OCI-LY7 (cell line): ENCODE data around the gene PLAAT2. TPM values are rescaled to one million over a fixed set of nuclear protein-coding genes. Genes with fewer than 3 reads are reported as not detected.

ENCODE experiments used
- BruUV-seq: library from RNA; stranded (reverse); fragments of 400-500 nt; replicated peaks from 2 replicates; lab custom pipeline; 2021; lab: Mats Ljungman, UMichigan
- CTCF ChIA-PET: fragments of 300-600 bp; sonication (Branson Sonifier 250); formaldehyde crosslinking; loops from one replicate; lab custom pipeline; 2022; ENCODE audit warnings: antibody characterized with exemption; ENCODE audit not compliant: unreplicated experiment; lab: Charles Lee
- POLR2A ChIA-PET: fragments of 300-600 bp; sonication (Branson Sonifier 250); formaldehyde crosslinking; loops from one replicate; lab custom pipeline; 2022; ENCODE audit warnings: antibody characterized with exemption; lab: Charles Lee
- DNase-seq: peaks from one replicate; pipeline ENCODE4 v3.0.0-alpha.2; 2015; ENCODE audit warnings: low spot score
- H2AFZ ChIP-seq: fragments of 200-600 bp; sonication (generic), shearing (Covaris generic); 2 replicates; pipeline ENCODE4 v1.6.1; 2014; ENCODE audit warnings: mild to moderate bottlenecking, antibody characterized with exemption, low read length, moderate library complexity
- H3K27ac ChIP-seq: fragments of 200-600 bp; sonication (generic); 2 replicates; pipeline ENCODE4 v1.5.1; 2014; ENCODE audit warnings: mixed run types, low read depth, mild to moderate bottlenecking, moderate library complexity, low read length, inconsistent platforms; ENCODE audit not compliant: poor library complexity, severe bottlenecking
- H3K36me3 ChIP-seq: fragments of 200-600 bp; sonication (generic); 2 replicates; pipeline ENCODE4 v1.6.1; 2014; ENCODE audit warnings: mild to moderate bottlenecking, antibody characterized with exemption, low read length, moderate library complexity, mixed read lengths; ENCODE audit not compliant: insufficient read depth
- H3K4me1 ChIP-seq: fragments of 200-600 bp; sonication (generic); 2 replicates; pipeline ENCODE4 v1.5.1; 2014; ENCODE audit warnings: mild to moderate bottlenecking, low read length; ENCODE audit not compliant: insufficient read depth, poor library complexity, severe bottlenecking
- H3K4me2 ChIP-seq: fragments of 200-600 bp; sonication (generic); 2 replicates; pipeline ENCODE4 v1.6.1; 2014; ENCODE audit warnings: mild to moderate bottlenecking, low read length
- H3K4me3 ChIP-seq: fragments of 200-600 bp; sonication (generic); 2 replicates; pipeline ENCODE4 v1.5.1; 2014; ENCODE audit warnings: mild to moderate bottlenecking, low read depth, low read length; ENCODE audit not compliant: poor library complexity, severe bottlenecking
- H3K79me2 ChIP-seq: fragments of 200-600 bp; sonication (generic); 2 replicates; pipeline ENCODE4 v1.6.1; 2016; ENCODE audit warnings: low read depth, mild to moderate bottlenecking, low read length, moderate library complexity, mixed read lengths; ENCODE audit not compliant: insufficient read depth
- H3K9me2 ChIP-seq: fragments of 200-600 bp; sonication (generic); 2 replicates; pipeline ENCODE4 v1.6.1; 2016; ENCODE audit warnings: mild to moderate bottlenecking, low read length, mixed read lengths; ENCODE audit not compliant: insufficient read depth
- H3K9me3 ChIP-seq: fragments of 200-600 bp; sonication (generic); 2 replicates; pipeline ENCODE4 v1.6.1; 2014; ENCODE audit warnings: mild to moderate bottlenecking, mixed run types, low read length, mixed read lengths
- H4K20me1 ChIP-seq: fragments of 200-600 bp; sonication (generic); 2 replicates; pipeline ENCODE4 v1.6.1; 2014; ENCODE audit warnings: mild to moderate bottlenecking, antibody characterized with exemption, low read length, moderate library complexity, mixed read lengths; ENCODE audit not compliant: insufficient read depth
- EZH2phosphoT487 ChIP-seq: fragments of 200-600 bp; sonication (generic); IDR thresholded peaks from 2 replicates; pipeline ENCODE4 v1.6.1; 2018; ENCODE audit warnings: low read depth, borderline replicate concordance, mild to moderate bottlenecking, mixed run types, antibody characterized with exemption, low read length, moderate library complexity, mixed read lengths
- intact Hi-C: fragments of 100-400 bp; cut with micrococcal nuclease; formaldehyde crosslinking; loops from one replicate; pipeline ENCODE4 v1.10.0; 2022; ENCODE audit not compliant: unreplicated experiment
- total RNA-seq, 2 experiments: library from RNA; depleted of rRNA in 1 of 2; stranded (reverse); fragments of >200 nt in 1 of 2; shearing (Covaris generic) in 1 of 2; gene quantifications; 2 replicates each; pipeline ENCODE4 v1.2.3, GENCODE V29; 2014 to 2022
- TF ChIP-seq, protein P1 (sequence below): fragments of 200-600 bp; sonication (generic); conservative IDR thresholded peaks from 2 replicates; pipeline ENCODE4 v1.5.1; 2014; ENCODE audit warnings: mild to moderate bottlenecking, antibody characterized with exemption, low read length, moderate library complexity, mixed read lengths

Gene PLAAT2
- total RNA-seq, 2 experiments from 2014 or later, result not detected

- no peaks in the 10 kb centered on the region for H3K9me2 ChIP-seq
- peaks cover 17% of the 10 kb centered on the region for H3K4me1 ChIP-seq
- intact Hi-C loops, result no loop called here
- H3K4me2 ChIP-seq, result peak within 1 kb of the TSS; percentile 77
- no peaks in the 10 kb centered on the region for H3K36me3 ChIP-seq
- no peaks in the 10 kb centered on the region for H3K9me3 ChIP-seq
- DNase-seq, result no peak
- no peak within 1 kb of the TSS for H3K27ac ChIP-seq
- peak within 1 kb of the TSS; percentile 98 for H2AFZ ChIP-seq
- BruUV-seq, result no TSS peak
- no peaks in the 10 kb centered on the region for H4K20me1 ChIP-seq
- H3K4me3 ChIP-seq, result peak within 1 kb of the TSS; percentile 49
- ChIA-PET POLR2A (interaction anchor here (0.5 to 0.9 kb wide), 2 partner anchors 9 to 17 kb away, joined by 3 to 10 read pairs; no protein-coding TSS in a partner anchor), CTCF (no interaction called here)
- TF ChIP-seq, protein P1, sequence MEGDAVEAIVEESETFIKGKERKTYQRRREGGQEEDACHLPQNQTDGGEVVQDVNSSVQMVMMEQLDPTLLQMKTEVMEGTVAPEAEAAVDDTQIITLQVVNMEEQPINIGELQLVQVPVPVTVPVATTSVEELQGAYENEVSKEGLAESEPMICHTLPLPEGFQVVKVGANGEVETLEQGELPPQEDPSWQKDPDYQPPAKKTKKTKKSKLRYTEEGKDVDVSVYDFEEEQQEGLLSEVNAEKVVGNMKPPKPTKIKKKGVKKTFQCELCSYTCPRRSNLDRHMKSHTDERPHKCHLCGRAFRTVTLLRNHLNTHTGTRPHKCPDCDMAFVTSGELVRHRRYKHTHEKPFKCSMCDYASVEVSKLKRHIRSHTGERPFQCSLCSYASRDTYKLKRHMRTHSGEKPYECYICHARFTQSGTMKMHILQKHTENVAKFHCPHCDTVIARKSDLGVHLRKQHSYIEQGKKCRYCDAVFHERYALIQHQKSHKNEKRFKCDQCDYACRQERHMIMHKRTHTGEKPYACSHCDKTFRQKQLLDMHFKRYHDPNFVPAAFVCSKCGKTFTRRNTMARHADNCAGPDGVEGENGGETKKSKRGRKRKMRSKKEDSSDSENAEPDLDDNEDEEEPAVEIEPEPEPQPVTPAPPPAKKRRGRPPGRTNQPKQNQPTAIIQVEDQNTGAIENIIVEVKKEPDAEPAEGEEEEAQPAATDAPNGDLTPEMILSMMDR, result no peak
- no peak for TF ChIP-seq EZH2phosphoT487
- no peaks in the 10 kb centered on the region for H3K79me2 ChIP-seq
Observed at GRCh38 chr11:63536669-63537292, 26.4 kb downstream of the PLAAT2 start, which contains the start of gene PLAAT4. Gene PLAAT4, plus strand, starts transcription at chr11:63536808. Its CDS starts 61 bp downstream, at chr11:63536869.

DNA sequence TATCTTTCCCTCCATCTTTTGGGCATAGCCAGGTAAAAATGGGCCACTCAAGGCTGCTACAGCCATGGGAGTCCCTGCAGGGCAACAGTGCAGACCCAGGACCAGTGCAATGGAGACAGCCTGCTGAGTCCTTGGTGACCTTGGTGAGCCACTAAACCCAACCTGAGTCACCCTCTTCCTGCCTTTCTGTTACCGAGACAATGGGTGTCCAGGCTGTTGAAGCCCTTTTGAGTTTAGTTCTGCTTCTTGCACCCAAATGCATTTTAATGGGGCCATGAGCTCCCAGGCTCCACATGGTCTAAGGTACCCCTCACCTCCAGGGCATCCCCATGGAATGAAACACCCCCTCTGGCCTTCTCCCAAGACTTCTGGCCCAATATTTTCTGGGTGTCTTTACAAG lies 27.4 kb downstream of the PLAAT2 start:
- BruUV-seq, result no TSS peak
- Histone ChIP-seq H4K20me1 (no peaks in the 10 kb centered on the region), H3K36me3 (no peaks in the 10 kb centered on the region), H3K27ac (no peak overlapping the region), H3K9me2 (no peaks in the 10 kb centered on the region), H3K4me2 (no peak overlapping the region), H2AFZ (0 out of 2 replicates have a peak overlapping the region, but pooled peaks have one; percentile 23), H3K4me3 (no peak overlapping the region), H3K9me3 (no peaks in the 10 kb centered on the region), H3K4me1 (peaks cover 21% of the 10 kb centered on the region), H3K79me2 (no peaks in the 10 kb centered on the region)
- DNase-seq, result no peak
- intact Hi-C loops, result no loop called here
- ChIA-PET CTCF (no interaction called here), POLR2A (no interaction called here)
- TF ChIP-seq, protein P1, result no peak
- no peak for TF ChIP-seq EZH2phosphoT487

DNA sequence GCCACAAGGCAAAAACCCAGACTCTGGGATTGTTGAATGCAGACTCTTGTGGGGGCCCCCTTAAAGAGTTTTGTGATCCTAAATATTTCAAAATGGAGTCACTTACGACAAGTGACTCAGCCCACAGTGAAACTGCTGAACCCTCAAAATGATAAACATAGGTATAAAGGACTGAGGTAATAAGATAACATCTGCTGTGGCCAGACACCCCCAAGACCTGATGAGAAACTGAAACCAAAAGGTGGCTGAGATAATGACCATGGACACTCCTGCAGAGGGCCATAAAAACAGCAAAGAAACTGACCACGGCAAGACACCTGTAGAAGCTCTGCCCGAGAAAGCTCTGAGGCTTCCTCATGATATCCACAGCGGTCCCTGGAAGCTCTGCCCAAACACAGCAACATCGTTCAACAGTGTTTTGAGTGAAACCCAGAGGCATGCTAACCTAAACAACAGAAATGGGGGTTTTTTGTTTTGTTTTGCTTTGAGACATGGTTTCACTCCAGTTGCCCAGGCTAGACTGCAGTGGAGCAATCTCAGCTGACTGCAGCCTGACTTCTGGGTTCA lies 28.2 kb downstream of the PLAAT2 start:
- H3K4me3 ChIP-seq, result no peak overlapping the region
- H3K4me1 ChIP-seq, result peaks cover 20% of the 10 kb centered on the region
- no peaks in the 10 kb centered on the region for H3K79me2 ChIP-seq
- H3K27ac ChIP-seq, result no peak overlapping the region
- H4K20me1 ChIP-seq, result no peaks in the 10 kb centered on the region
- ChIA-PET CTCF (no interaction called here), POLR2A (no interaction called here)
- no peak overlapping the region for H3K4me2 ChIP-seq
- H3K9me3 ChIP-seq, result no peaks in the 10 kb centered on the region
- TF ChIP-seq, protein P1, result no peak
- no peak for TF ChIP-seq EZH2phosphoT487
- H3K9me2 ChIP-seq, result no peaks in the 10 kb centered on the region
- no TSS peak for BruUV-seq
- H3K36me3 ChIP-seq, result no peaks in the 10 kb centered on the region
- DNase-seq, result no peak
- 0 out of 2 replicates have a peak overlapping the region, but pooled peaks have one; percentile 23 for H2AFZ ChIP-seq
- intact Hi-C loops, result no loop called here
